Hypothalamus (tissue), 51 donors: ENCODE results near the gene TENT4A.

ENCODE experiments used
- DNase-seq, 51 donors: peaks; one replicate each; lab custom pipeline; 2025; lab: John Stamatoyannopoulos, UW

The TENT4A gene

GRCh38 chr5:6748142-6748541, 34.9 kb downstream of the TENT4A start:
- DNase-seq, result no peak

DNA sequence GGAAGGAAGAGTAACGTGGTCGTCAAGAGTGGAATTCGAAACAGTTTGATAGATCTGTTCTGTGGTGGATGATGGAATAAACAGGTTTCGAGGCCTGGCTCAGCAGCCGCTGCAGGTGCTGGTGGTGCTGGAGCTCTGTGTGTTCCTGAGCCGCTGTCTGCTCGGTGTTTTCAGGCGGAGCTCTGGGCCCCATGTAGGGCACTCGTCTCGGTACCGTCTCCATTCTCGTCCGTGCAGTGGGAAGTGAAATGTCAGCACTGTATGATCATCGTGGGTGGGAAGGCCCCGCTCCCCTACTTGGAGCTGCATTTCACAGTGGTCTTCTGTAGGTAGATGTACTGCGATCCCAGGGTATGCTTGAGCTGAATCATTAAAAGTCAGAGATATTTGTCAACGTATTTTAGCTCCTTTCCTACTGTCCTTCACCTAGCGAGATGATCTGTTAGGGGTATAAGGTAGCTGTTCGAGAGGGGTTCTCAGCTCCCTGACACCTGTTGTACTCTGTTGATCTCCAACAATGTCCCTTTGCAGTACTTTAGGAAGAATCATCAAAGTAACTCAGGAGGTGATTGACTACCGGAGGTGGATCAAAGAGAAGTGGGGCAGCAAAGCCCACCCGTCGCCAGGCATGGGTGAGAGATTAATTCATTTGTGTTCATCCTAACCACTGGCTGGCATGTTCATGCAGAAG, 35.9 kb downstream of the TENT4A start:
- DNase-seq, result no peak

DNA sequence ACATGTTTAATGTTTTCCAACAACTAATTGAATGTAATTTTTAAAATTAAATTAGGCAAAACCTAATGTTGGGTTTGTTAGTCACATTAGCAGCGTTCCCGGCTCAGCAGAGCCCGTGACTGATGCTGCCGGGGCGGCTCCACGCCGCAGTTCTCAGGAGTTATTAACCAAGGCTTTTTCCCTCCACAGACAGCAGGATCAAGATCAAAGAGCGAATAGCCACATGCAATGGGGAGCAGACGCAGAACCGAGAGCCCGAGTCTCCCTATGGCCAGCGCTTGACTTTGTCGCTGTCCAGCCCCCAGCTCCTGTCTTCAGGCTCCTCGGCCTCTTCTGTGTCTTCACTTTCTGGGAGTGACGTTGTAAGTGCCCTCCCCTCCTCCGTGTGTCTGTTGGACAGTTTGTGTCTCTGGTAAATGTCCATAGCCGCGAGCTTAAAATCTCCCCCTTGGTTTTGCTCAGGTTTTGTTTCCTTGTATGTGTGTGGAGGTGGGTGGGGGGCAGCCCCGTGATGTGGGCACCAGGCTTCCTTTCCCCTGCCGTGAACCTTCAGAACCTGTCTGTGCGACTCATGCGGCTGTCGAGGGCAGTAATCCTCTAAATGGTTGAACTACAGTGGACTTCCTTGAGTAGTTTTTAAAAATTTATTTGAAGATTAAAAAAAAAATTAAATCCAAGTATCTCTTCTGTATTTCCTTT, 37.1 kb downstream of the TENT4A start:
- DNase-seq, result no peak

- no peak for DNase-seq
These were observed 37.9 kb downstream of the TENT4A start for GRCh38 chr5:6750951-6751685.

- no peak for DNase-seq
These were observed 39.0 kb downstream of the TENT4A start for GRCh38 chr5:6752236-6752635.

DNA sequence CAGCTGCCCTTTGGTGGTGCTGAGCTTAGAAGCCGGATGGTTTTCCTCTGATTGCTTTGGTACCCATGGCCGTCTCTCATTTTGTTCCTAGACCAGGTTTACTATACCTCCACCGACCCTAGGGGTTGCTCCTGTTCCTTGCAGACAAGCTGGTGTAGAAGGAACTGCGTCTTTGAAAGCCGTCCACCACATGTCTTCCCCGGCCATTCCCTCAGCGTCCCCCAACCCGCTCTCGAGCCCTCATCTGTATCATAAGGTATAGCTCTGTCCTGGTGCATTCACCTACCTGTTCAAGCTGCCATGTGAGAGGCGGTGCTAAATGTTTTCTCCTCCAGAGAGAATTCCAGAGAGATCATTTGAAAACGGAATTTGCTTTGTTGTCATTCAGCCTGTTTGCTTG, 39.5 kb downstream of the TENT4A start:
- DNase-seq, result no peak

GRCh38 chr5:6753851-6754250, 40.6 kb downstream of the TENT4A start:
- DNase-seq, result peak in 8 of 51 donors; percentile 14 to 39 (median 24)

DNA sequence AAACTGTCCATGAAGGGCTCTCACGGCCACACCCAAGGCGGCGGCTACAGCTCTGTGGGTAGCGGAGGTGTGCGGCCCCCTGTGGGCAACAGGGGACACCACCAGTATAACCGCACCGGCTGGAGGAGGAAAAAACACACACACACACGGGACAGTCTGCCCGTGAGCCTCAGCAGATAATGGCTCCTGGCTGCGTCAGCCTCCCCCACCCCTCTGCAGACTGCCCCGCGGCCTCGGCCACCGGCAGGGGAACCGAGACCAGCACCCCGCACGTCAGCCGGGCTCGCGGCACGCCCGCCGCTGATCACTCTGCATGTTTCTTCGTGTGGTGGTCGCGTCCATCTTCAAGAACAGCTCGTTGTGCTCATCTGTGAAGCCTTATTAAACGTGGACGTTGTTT, 41.5 kb downstream of the TENT4A start:
- DNase-seq, result no peak

- peak in 8 of 51 donors; percentile 5 to 28 (median 14) for DNase-seq
These were observed 42.3 kb downstream of the TENT4A start for GRCh38 chr5:6755519-6755918.

- no peak for DNase-seq
These were observed 42.7 kb downstream of the TENT4A start for GRCh38 chr5:6755941-6756340.

DNA sequence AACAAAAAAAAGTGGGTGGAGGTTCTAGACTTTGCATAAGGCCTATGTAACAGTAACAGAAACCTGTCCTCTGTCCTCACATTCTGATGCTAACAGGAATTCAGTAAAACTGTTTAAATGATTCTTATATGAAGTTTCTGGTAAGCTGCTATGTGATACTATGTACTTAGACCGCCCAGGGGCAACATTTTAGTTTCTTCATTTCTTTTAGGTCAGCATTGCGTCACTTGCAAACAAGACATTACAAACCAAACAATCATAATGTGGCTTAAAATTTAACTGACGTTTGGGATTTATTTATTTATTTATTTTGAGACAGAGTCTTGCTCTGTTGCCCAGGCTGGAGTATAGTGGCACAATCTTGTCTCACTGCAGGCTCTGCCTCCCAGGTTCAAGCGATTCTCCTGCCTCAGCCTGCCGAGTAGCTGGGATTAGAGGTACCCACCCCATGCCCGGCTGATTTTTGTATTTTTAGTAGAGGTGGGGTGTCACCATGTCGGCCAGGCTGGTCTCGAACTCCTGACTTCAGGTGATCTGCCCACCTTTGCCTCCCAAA, 44.3 kb downstream of the TENT4A start:
- no peak for DNase-seq

DNA sequence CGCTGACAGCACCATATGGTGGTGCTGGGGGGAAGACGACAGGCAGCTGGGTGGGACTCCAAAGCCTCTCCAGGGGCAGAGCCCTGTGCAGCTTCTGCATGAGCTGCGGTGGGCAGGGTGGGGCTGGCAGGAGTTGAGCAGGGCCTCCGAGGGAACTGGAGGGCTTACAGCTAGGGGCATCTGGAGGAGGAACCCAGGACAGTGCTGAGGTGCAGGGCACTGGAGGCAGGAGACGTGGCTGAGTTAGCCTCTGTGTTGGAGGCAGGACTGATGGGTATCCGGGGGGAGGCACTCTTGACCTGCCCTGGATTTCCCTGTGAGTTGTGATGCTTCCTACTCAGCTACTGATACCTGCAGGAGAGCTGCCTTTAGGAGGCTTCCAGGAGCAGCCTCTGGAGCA, 45.0 kb downstream of the TENT4A start:
- no peak for DNase-seq

DNA sequence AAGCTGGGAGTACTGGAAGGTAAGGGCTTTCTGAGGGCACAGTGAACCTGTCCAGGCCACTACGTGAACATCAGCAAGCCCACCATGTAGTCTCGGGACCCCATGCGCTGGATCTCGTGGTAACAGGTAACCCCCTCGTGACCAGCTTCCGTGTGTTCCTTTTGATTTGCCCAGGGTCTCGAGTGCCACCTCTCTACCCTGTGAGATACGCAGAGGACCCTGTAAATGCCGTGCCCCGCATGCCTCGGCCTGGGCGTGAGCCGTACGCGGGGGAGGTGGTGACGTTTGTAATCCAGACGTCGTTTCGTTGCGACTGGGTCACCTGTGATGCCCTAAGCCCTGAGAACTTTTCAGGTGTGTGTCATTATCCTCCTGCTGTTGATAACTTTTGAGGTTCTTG, 45.5 kb downstream of the TENT4A start:
- DNase-seq, result no peak

DNA sequence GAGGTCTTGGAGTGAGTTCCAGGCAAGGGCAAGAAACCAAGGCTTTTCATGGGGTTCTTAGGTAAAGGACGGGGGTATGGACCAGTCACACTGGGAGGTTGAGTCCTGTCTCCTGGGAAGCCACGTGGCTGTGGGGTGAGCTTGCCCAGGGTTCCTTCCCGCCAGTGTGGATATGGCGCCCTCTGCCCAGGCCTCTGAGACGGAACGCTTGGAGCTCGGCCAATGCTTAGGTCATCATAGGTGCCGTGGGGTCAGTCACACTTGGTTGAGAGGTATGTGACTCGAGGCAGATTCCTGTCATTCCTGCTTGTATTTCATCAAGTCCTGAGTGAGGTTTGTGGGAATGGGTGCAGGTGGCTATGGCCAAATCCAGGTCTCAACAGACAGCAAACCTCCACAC, 46.2 kb downstream of the TENT4A start:
- no peak for DNase-seq

DNA sequence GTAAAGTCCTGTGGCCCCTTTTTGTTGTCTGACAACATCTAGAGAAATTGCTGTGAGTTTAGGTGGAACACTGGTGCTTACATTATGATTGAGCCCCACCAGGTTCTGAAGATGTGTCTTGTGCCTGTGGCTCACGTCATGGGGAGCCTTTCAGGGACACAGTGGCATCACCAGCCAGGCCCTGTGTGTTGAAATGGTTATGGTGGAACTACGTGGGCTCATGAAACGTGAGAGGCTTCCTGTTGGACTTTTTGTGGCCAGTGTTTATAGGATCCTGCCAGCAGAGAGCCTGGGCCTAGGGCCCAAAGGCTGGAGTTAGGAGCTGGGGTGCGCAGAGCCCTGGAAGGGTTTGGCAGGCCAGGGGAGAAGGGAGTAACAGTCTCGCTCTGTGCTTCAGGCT, 46.8 kb downstream of the TENT4A start:
- DNase-seq, result no peak

- no peak for DNase-seq
These were observed 47.5 kb downstream of the TENT4A start for GRCh38 chr5:6760686-6761085.

DNA sequence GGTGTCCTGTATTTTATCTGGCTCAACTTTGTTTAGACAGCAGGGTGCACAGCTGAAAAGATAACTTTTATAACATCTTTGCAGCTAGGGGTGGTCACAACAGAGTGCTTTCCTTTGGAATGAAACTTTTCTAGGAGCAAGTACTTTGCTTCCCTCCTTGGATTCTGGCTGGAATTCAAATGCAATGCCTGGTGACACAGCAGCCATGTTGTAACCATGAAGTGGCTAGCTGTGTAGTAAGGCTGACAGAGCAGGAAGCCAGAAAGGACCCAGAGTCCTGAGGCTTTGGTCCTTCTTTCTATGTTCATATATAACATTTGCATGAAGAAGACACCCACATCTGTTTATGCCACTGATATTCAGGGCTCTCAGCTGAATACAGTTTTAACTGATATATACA, 48.1 kb downstream of the TENT4A start:
- DNase-seq, result no peak

DNA sequence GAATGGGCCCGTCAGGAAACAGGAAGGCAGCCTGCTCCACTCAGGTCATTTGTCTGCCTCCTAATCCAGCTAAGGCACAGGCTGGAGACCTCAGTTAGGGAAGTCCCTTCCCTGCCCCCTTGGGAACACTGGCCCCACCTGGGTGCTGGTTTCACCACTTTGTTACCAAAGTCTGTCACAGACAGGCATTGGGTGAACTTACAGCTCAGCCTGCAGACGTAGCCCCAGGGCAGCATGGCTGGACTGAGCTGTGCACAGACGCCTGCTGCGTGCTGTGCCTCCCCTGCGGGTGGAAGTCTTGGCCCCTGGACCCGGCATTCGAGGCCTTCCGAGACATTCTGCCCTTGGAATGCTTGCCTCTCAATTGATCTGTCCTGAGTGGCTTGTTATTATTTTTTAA, 48.9 kb downstream of the TENT4A start:
- no peak for DNase-seq

DNA sequence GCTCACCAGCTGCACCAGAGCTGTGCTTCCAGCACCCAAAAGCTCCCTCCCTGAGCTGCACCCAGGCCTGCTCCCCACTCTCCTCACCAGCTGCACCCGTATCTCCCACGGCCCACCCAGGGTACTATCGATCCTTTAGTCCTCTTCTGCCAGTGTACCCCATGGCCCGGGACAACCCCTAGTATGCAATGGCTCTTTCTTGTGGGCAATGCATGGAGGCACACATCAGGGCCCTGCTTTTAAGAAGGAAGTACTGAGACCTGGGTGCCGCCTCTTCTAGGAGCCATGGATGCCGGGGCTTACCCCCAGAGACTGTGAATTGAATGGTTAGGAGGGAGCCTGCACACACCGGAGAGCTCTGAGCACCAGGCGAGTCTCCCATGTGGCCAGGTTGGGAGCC, 49.5 kb downstream of the TENT4A start:
- DNase-seq, result no peak

- no peak for DNase-seq
These were observed 50.0 kb downstream of the TENT4A start for GRCh38 chr5:6763191-6763590.
